Measurements from ENCODE around the gene CYP3A5. TPM values are rescaled to one million over a fixed set of nuclear protein-coding genes. Genes with fewer than 3 reads are reported as not detected.

Gene CYP3A5
- total and polyA plus RNA-seq, 10 of the 15 experiments (the other 5 are each of a cell fraction or from before 2014, with no cell fraction given) = 0.05 to 1.3 (median 0.09) TPM; not detected in 2

- intact Hi-C loops (cut with micrococcal nuclease; ENCODE audit: unreplicated experiment) = no loop called here
- no peaks in the 10 kb centered on the region for H3K27me3 ChIP-seq (replicated peaks in 1 of 2; ENCODE audit: control insufficient read depth in 2 of 2, insufficient read depth in 2 of 2, low read length in 1 of 2)
- no peak overlapping the region for H3K4me3 ChIP-seq
- ChIA-PET SMC1A (ENCODE audit: uncharacterized antibody, unreplicated experiment) (interaction anchor here (0.6 kb wide), 1 partner anchor 1288 kb away, joined by 3 read pairs; no protein-coding TSS in a partner anchor), POLR2A (no interaction called here), RAD21 (ENCODE audit: unreplicated experiment) (no interaction called here), CTCF (no interaction called here)
- WGBS (ENCODE audit: insufficient coverage, insufficient replicate concordance, low lambda C conversion rate, missing lambda C conversion rate) = 56% methylated on average over 5 of the region's 5 CpGs
- H3K4me2 ChIP-seq (ENCODE audit: control insufficient read depth, insufficient read depth) = no peak overlapping the region
- ATAC-seq (no peak), FAIRE-seq (no peak), DNase-seq (ENCODE audit: low read depth, low spot score) (no peak)
- H3K9ac ChIP-seq (ENCODE audit: control insufficient read depth, insufficient read depth, low read length) = no peak overlapping the region
- H3K27ac ChIP-seq (ENCODE audit: control insufficient read depth, insufficient read depth) = no peak overlapping the region
- no TSS peak for BruUV-seq (replicated peaks)
- in situ Hi-C loops (cut with MboI) = no loop called here
- H2AFZ ChIP-seq (ENCODE audit: control insufficient read depth, low read depth, low read length) = no peak overlapping the region
- H3K79me2 ChIP-seq (ENCODE audit: control insufficient read depth, insufficient read depth, low read length) = no peaks in the 10 kb centered on the region
- no peaks in the 10 kb centered on the region for H4K20me1 ChIP-seq (ENCODE audit: control insufficient read depth, insufficient read depth)
- H3K9me3 ChIP-seq (replicated peaks; ENCODE audit: control insufficient read depth, insufficient read depth, low read length) = no peaks in the 10 kb centered on the region
- H3K4me1 ChIP-seq (ENCODE audit: control insufficient read depth, insufficient read depth, low read length) = no peaks in the 10 kb centered on the region
- no peak for TF ChIP-seq ZBTB4 (CRISPR knock-in tag; IDR thresholded peaks at IDR 0.05)
- TF ChIP-seq MTA2 (IDR thresholded peaks at IDR 0.05; ENCODE audit: low read depth) = no peak
- TF ChIP-seq CBX5 (IDR thresholded peaks at IDR 0.05; ENCODE audit: low read depth) = no peak
- no peak for TF ChIP-seq ZNF622 (IDR thresholded peaks at IDR 0.05)
- TF ChIP-seq BHLHE40 (IDR thresholded peaks at IDR 0.05; ENCODE audit: borderline replicate concordance in 1 of 2, low read depth in 2 of 2, low read length in 1 of 2) = no peak
- TF ChIP-seq, protein P1, sequence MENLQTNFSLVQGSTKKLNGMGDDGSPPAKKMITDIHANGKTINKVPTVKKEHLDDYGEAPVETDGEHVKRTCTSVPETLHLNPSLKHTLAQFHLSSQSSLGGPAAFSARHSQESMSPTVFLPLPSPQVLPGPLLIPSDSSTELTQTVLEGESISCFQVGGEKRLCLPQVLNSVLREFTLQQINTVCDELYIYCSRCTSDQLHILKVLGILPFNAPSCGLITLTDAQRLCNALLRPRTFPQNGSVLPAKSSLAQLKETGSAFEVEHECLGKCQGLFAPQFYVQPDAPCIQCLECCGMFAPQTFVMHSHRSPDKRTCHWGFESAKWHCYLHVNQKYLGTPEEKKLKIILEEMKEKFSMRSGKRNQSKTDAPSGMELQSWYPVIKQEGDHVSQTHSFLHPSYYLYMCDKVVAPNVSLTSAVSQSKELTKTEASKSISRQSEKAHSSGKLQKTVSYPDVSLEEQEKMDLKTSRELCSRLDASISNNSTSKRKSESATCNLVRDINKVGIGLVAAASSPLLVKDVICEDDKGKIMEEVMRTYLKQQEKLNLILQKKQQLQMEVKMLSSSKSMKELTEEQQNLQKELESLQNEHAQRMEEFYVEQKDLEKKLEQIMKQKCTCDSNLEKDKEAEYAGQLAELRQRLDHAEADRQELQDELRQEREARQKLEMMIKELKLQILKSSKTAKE (IDR thresholded peaks at IDR 0.05; ENCODE audit: low read depth, poor library complexity, severe bottlenecking) = no peak
- no peak for TF ChIP-seq CHD4 (IDR thresholded peaks at IDR 0.05)
- no peak for TF ChIP-seq ZNF384 (IDR thresholded peaks at IDR 0.05; ENCODE audit: borderline replicate concordance, low read depth, low read length)
- no peak for TF ChIP-seq POLR2AphosphoS5 (IDR thresholded peaks at IDR 0.05; ENCODE audit: low read length)
- TF ChIP-seq, protein P2, sequence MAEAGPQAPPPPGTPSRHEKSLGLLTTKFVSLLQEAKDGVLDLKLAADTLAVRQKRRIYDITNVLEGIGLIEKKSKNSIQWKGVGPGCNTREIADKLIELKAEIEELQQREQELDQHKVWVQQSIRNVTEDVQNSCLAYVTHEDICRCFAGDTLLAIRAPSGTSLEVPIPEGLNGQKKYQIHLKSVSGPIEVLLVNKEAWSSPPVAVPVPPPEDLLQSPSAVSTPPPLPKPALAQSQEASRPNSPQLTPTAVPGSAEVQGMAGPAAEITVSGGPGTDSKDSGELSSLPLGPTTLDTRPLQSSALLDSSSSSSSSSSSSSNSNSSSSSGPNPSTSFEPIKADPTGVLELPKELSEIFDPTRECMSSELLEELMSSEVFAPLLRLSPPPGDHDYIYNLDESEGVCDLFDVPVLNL (IDR thresholded peaks at IDR 0.05; ENCODE audit: low read depth, low read length) = no peak
- TF ChIP-seq BMI1 (IDR thresholded peaks at IDR 0.05; ENCODE audit: borderline replicate concordance) = no peak
- no peaks in the 10 kb centered on the region for H3K36me3 ChIP-seq (ENCODE audit: control insufficient read depth in 2 of 2, insufficient read depth in 2 of 2, low read length in 1 of 2)
These were observed 20.1 kb upstream of the CYP3A5 start for GRCh38 chr7:99699946-99700345.
